GM19324 (cell line): ENCODE results near the gene KIAA1328.

ENCODE experiments used
- ATAC-seq: cut with Tn5 transposase; IDR thresholded peaks from one replicate; pipeline ENCODE4 v1.9.1; 2021; ENCODE audit warnings: mild to moderate bottlenecking, moderate library complexity; ENCODE audit not compliant: unreplicated experiment, low FRiP score

The KIAA1328 gene

DNA sequence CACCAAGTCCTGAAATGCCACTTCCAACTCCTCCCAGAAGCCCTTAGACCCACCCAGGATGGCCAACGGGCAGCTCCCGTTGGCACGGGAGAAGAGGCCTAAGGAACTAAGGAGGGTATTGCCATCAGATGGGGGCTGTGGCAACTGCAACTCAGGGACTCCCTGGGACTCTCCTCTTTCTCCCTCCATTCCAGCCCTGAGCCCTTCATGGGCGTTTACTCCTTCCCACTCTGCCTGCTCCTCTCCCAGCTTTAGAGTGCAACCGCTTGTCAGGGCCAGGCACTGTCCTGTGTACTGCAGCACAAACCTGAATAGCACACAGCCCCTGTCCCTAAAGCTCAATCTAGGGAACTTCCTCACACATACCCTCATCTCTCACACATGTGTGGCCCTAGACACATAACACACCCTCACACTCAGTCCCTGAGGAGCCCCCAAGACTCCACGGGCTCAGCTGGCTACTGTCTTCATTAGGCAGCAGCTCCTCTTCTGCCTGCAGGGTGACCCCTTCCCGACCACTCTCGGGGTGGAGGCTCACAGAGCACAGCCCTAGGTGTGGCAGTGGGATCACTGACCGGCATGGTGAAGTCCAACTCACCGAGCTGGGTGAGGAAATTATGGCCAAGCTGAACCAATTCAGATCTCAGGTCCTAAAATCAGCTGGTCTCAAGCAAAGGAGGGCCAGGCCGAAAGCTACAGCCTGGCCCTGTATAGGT, 420.4 kb downstream of the KIAA1328 start:
- ATAC-seq: no peak

DNA sequence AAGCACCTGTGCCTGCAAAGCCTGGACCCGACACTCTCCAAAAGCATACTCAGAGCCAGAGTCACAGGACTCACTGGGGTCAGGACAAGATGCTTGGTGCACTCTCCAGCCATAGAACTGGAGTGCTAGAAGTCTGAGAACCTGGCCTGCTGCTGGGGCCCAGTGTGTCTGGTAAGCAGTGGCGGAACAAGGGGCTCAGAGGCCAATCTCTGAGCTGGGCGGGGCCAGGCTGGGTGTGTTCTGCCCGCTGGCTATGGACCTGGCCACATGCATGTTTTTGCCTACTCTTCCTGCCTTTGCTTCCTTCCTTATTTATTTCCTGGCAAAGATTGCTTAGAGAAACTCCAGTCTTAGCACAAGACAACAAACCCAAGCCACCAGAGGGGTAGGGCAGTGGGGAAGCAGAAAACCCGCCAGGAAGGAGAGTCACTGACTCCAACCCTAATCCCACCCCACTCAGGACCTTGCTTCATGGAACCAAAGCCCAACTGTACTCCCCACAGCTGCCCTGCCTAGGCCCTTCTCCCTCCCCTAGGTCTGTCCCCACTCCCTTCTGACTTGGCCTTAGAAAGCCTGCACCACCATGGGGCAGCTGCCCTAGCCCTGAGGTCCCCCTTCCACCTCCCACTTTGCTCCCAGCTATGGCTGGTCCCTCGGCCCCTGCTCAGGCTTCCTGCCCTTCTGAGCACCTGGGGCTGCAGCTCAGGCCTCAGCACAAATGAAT, 421.1 kb downstream of the KIAA1328 start:
- no peak for ATAC-seq

DNA sequence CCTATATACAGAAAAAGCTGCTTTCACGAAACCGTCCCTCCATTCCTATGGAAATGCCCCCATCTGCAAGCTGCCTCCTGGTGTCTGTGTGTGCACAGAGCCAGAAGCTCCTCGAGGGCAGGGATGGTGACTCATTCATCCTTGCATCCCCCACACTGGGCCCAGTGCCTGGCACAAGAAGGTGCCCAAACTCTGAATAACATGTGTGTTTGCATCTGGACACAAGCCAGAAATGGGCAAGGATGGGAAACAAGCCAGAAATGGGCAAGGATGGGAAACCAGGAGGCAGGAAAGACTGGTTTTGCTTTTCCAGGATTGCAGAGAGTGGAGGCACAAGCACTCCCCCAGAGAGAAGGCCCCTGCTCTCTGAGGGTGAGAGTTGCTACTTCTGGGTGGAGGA, 422.8 kb downstream of the KIAA1328 start:
- ATAC-seq: no peak

DNA sequence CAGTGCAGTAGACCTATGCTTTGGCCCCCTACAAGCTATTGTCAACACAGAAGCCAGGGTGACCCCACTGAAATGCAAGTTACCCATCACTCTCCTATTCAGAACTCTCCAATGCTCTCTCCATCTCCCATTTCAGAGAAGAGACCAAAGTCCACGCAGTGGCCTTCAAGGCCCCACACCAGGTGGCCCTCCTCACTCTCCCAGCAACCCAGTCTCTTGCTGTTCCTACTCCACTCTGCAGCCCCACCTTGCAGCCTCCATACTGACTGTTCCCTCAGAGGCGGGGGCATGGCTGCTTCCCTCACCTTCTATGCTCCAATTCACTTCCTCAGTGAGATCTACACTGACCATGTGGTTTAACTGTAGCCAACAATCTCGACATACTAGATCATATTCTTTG, 423.4 kb downstream of the KIAA1328 start:
- ATAC-seq: no peak

- no peak for ATAC-seq
These were observed 424.0 kb downstream of the KIAA1328 start for GRCh38 chr18:37252854-37253393.

DNA sequence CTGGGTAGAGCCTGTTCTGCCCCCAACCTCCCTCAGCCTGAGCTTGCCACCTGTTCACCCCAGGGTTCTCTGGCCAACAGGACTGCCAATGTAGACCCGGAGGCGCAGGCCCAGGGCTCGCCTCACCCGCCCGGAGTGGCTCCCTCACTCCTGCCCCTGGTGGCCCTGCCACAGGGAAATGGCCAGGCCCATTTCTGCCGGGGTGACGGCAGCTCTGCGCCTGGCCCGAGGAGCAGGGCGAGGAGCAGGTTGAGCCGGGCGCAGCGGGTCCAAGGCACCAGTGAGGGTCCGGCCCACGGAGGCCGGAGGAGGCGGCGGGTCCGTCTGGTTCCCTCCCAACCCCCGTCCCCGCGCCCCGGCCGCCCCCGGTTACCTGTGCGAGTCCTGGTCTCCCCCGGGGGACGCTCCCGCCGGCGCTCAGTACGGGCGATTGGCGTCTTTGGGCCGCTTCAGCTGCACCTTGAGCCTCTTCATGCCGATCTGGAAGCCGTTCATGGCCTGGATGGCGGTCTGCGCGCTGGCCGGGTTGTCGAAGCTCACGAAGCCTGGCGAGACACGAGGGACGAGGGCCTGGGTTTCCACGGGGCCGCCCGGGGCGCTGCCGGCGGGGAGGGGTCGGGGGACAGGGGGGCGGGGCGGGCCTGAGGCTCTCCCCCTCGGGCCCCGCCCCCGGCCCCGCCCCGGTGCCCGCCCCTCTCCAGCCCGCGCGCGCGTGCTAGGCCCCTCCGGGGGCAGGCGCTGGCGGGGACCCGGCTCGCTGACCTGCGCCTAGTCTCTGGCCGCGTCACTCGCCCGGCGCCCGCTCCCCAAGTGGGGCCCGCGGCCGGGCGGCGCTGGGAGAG, 424.7 kb downstream of the KIAA1328 start:
- ATAC-seq: no peak

- ATAC-seq: no peak
These were observed 425.4 kb downstream of the KIAA1328 start for GRCh38 chr18:37254236-37254754.

DNA sequence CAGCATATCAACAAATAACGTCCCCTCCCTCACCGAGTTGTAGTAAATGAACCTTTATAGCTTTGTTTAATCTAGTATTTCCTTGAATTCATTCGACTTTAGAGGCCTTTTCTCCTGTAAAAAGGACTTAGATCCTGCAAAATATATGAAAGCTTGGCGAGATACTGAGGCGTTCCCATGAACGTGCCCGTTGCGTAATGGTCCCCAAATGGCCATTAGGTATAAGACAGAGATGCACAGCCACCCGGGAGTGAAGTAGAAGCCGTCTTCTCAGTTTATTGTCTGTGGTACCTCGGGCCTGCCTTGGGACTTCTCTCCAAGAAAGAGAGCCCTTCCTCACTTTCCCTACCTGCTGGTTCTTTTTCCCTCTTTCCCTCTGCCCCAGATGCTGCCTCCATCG, 426.0 kb downstream of the KIAA1328 start:
- ATAC-seq: no peak

DNA sequence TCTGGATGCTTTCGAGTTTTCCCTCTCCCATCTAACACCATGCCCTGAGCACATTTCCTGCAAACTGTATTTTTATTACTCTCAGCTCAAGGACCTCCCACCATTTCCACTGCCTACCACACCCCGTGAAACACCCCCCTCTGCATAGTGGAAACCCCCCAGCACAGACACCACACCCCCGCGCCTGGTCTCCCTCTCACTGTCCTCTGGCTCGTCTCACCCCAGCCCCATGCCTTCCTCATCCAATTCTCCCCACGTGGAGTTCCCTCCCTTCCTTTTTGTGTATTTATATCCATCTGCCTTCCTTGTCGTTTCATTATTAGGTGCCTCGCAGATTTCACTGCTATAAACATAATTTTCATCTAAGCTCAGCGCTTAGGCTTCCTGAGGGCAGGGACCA, 429.2 kb downstream of the KIAA1328 start:
- ATAC-seq: no peak

DNA sequence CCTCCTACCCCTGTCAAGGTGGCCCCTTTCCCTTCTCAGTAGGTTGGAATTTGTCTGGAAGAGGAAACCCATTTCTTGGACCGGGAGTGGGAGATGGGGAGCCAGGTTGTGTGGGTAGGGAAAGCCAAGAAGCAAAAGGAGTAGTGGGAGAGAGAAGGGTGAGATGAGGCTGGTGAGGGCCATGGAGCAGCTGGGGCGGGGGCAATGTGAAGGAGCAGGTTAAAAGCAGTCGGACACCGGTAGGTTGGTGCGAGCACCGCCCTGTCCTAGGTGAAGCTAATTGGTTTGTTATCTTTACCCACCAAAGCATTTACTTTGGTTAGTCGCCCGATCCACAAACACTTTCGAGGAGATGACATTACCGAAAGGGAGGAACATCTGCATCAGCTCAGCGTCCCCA, 429.9 kb downstream of the KIAA1328 start:
- ATAC-seq: no peak

GRCh38 chr18:37259711-37260110, 430.8 kb downstream of the KIAA1328 start:
- ATAC-seq: no peak

DNA sequence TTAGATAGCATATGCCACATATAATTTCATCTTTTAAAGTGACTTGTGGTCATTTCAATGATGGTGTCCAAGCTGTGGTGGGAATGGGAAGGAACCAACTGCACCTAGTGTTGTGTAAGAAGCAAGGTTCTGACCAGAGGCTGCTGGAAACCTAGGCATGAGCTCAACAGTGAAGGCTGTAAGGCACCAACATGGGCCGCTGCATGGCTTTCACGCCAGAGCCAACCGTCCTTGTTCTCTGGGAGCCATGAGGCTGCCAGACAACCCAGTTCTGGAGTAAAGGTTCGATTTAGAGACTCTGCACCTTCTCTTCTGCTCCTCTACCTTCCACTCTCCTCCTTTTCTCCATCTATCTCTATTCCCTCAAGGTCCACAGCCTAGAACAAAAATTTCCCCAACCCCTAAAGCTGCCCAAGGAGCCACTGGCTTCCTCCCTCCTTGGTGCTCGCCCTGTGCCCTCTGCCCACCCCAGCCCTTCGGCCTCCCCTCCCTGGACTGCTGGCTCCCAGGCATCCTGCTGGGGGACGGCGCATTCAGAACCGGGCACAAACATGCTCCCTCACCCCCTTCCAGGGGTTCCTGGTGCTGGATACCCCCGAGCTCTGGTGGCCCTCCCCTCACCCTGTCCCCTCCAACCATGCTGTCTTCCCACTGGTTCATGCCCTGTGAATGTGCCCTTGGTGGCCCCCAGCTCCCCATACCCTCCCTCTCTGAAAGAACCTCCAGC, 431.6 kb downstream of the KIAA1328 start:
- ATAC-seq: no peak

DNA sequence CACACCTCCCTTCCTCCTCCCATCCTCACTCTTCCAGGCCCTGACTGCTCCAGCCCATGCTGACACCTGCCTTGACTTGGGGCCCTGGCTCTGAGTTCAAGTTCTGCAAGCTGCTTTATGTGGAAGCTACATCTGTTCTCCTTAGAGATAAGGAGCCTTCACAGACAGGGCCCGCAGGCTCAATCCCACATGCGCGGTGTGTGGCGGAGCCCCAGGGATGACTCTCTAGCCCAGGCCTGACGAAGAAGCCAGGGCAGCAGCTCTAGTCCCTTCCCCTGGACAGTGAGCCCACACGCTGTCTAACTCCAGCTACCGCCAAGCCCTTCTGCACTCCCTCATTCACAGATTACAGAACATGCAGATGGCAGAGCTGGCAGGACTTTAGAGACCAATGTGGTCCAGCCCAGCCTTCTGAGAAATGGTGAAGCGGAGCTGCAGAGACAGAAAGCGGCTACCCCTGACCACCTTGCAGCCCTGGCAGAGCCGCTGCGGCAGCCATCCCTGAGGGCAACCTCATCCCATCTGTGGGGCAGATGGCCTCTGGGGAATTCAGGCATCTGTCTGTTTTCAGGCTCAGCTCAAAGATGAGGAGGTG, 432.4 kb downstream of the KIAA1328 start:
- ATAC-seq: no peak

GRCh38 chr18:37261988-37262387, 433.1 kb downstream of the KIAA1328 start:
- ATAC-seq: no peak

- ATAC-seq: no peak
These were observed 436.0 kb downstream of the KIAA1328 start for GRCh38 chr18:37264956-37265355.

GRCh38 chr18:37265382-37265781, 436.5 kb downstream of the KIAA1328 start:
- no peak for ATAC-seq

DNA sequence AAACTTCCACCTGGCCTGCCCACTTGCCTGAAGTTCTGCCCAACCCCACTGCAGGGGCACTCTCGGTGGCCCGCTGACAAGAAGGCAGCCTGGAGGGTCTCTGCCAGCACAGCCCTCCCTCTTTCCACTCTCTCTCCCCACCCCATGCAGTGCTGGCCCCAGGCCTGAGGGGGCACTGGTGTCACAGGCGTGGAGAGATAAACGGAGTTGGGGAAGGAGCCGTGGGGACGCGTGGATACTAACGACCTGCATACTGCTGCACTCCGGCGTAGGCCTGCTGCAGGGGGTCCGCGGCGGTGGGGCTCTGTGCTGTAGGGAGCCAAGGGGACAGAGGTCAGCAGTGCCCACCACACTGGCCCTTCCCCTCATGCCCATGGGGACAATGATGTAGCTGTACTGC, 437.4 kb downstream of the KIAA1328 start:
- no peak for ATAC-seq

GRCh38 chr18:37270038-37270665, 441.2 kb downstream of the KIAA1328 start:
- no peak for ATAC-seq

GRCh38 chr18:37270666-37271052, 441.7 kb downstream of the KIAA1328 start:
- no peak for ATAC-seq
